ENCODE measurements around the gene BPIFB2.

DNA sequence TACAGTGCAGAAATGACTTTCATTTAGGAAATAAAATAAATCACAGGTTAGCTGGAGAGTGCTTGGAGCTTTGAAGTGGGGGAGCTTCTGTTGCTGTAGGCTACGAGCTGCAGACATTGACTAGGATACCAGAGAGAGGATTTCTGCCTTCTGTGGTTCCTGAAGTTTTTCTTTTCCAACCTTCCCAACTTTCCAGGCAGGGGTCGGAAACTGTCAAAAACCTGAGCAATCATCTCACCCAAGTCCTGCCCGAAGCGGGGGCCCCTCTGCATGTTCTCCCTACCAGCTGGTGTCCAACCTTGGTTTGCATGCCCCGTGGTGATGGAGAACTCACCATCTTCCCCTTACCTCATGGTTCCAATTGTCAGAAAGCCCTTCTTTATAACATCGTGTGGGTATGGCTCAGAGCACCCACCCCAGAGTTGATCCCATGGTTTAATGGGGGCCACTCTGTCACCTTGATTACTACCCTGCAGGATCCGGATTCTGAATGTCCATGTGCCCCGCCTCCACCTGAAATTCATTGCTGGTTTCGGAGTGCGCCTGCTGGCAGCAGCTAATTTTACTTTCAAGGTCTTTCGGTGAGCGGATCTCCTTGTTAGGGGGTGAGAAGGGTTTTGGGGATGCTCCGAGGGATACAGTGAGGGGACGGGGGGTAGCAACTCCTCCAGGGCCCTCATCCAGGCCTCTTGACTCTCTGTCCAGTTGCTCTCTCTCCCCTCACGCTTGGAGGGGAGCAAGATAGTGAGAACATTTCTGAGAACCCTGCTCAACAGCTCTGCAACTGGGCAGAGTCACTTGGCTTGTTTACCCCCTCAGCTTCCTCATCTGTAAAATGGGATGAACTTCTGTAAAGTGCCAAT lies 5.1 kb downstream of the BPIFB2 start:
- TF ChIP-seq, protein P1, sequence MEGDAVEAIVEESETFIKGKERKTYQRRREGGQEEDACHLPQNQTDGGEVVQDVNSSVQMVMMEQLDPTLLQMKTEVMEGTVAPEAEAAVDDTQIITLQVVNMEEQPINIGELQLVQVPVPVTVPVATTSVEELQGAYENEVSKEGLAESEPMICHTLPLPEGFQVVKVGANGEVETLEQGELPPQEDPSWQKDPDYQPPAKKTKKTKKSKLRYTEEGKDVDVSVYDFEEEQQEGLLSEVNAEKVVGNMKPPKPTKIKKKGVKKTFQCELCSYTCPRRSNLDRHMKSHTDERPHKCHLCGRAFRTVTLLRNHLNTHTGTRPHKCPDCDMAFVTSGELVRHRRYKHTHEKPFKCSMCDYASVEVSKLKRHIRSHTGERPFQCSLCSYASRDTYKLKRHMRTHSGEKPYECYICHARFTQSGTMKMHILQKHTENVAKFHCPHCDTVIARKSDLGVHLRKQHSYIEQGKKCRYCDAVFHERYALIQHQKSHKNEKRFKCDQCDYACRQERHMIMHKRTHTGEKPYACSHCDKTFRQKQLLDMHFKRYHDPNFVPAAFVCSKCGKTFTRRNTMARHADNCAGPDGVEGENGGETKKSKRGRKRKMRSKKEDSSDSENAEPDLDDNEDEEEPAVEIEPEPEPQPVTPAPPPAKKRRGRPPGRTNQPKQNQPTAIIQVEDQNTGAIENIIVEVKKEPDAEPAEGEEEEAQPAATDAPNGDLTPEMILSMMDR (IDR thresholded peaks at IDR 0.05): no peak
- no peak for TF ChIP-seq EP300 (IDR thresholded peaks at IDR 0.05)
- TF ChIP-seq POLR2A (IDR thresholded peaks at IDR 0.05): no peak
